Endometrium (tissue), 2 donors: Measurements from ENCODE around the gene LRRN3.

ENCODE experiments used
- FAIRE-seq: peaks from 2 replicates; lab custom pipeline; 2012; peaks lifted over from hg19 to GRCh38; lab: Jason Lieb, UNC
- donor health status: control.
- donor health status: control.

The LRRN3 gene

GRCh38 chr7:111107579-111107978 is 16.7 kb downstream of the LRRN3 start:
- no peak for FAIRE-seq

GRCh38 chr7:111108000-111108399 is 17.1 kb downstream of the LRRN3 start:
- no peak for FAIRE-seq

GRCh38 chr7:111108496-111108895 is 17.6 kb downstream of the LRRN3 start:
- peak; percentile 31 for FAIRE-seq

GRCh38 chr7:111112439-111112838 is 21.5 kb downstream of the LRRN3 start:
- no peak for FAIRE-seq

GRCh38 chr7:111113263-111114017 is 22.5 kb downstream of the LRRN3 start:
- FAIRE-seq: no peak

GRCh38 chr7:111115966-111116365 is 25.0 kb downstream of the LRRN3 start:
- FAIRE-seq: no peak

- FAIRE-seq: no peak
These were observed 36.1 kb downstream of the LRRN3 start for GRCh38 chr7:111126987-111127386.

GRCh38 chr7:111129435-111129834 is 38.5 kb downstream of the LRRN3 start:
- no peak for FAIRE-seq

- no peak for FAIRE-seq
These were observed 41.9 kb downstream of the LRRN3 start for GRCh38 chr7:111132833-111133232.

- FAIRE-seq: no peak
These were observed 46.6 kb downstream of the LRRN3 start for GRCh38 chr7:111137296-111138192.

GRCh38 chr7:111138193-111138569 is 47.3 kb downstream of the LRRN3 start:
- peak; percentile 21 for FAIRE-seq

GRCh38 chr7:111138586-111138985 is 47.7 kb downstream of the LRRN3 start:
- no peak for FAIRE-seq

GRCh38 chr7:111140091-111140865 is 49.4 kb downstream of the LRRN3 start:
- FAIRE-seq: no peak

GRCh38 chr7:111145472-111145871 is 54.5 kb downstream of the LRRN3 start:
- no peak for FAIRE-seq

- no peak for FAIRE-seq
These were observed 55.2 kb downstream of the LRRN3 start for GRCh38 chr7:111146136-111146535.

- FAIRE-seq: no peak
These were observed 57.0 kb downstream of the LRRN3 start for GRCh38 chr7:111147708-111148533.

GRCh38 chr7:111150709-111151108 is 59.8 kb downstream of the LRRN3 start:
- FAIRE-seq: no peak

- FAIRE-seq: peak; percentile 93
These were observed 68.5 kb downstream of the LRRN3 start for GRCh38 chr7:111159426-111159825.

- no peak for FAIRE-seq
These were observed 69.4 kb downstream of the LRRN3 start for GRCh38 chr7:111160297-111160696.

- no peak for FAIRE-seq
These were observed 71.8 kb downstream of the LRRN3 start for GRCh38 chr7:111162692-111163091.

- no peak for FAIRE-seq
These were observed 73.5 kb downstream of the LRRN3 start for GRCh38 chr7:111164442-111164841.

- no peak for FAIRE-seq
These were observed 77.3 kb downstream of the LRRN3 start for GRCh38 chr7:111168182-111168581.
